ENCODE results near the gene TENM4. TPM values are rescaled to one million over a fixed set of nuclear protein-coding genes. Genes with fewer than 3 reads are reported as not detected.

The TENM4 gene
- polyA plus RNA-seq, 1 of the 3 experiments (the other 2 are of a cell fraction): 16.7 TPM

- 65% methylated on average over 3 of the region's 3 CpGs for WGBS (ENCODE audit: low lambda C conversion rate)
- Histone ChIP-seq H3K4me2 (no peak overlapping the region), H3K9ac (no peak overlapping the region), H3F3A (replicated peaks; ENCODE audit: insufficient read depth) (peaks cover 11% of the 10 kb centered on the region), H3K27me3 (ENCODE audit: insufficient read depth) (no peaks in the 10 kb centered on the region), H4K20me1 (ENCODE audit: insufficient read depth) (no peaks in the 10 kb centered on the region), H3K9me3 (no peaks in the 10 kb centered on the region), H3K9me2 (no peaks in the 10 kb centered on the region), H3K79me2 (ENCODE audit: insufficient read depth) (no peaks in the 10 kb centered on the region), H2AFZ (ENCODE audit: low read depth) (no peak overlapping the region), H3K27ac (ENCODE audit: low read depth in 2 of 2, low read length in 1 of 2) (no peak overlapping the region), H3K36me3 (replicated peaks in 1 of 2; ENCODE audit: control insufficient read depth in 1 of 2, insufficient read depth in 2 of 2, low read length in 1 of 2) (no peaks in the 10 kb centered on the region), H3K4me3 (ENCODE audit: low read depth in 2 of 2, low read length in 1 of 2) (no peak overlapping the region), H3K4me1 (ENCODE audit: control insufficient read depth in 1 of 2, insufficient read depth in 2 of 2, low read depth in 1 of 2, low read length in 1 of 2) (peaks cover 0 to 2% of the 10 kb centered on the region in 2 experiments; a peak in 1 of 4 replicates)
- ChIA-PET CTCF (interaction anchor here (0.5 to 1.5 kb wide), 2 partner anchors 190 to 523 kb away, joined by 3 to 5 read pairs; no protein-coding TSS in a partner anchor), POLR2A (no interaction called here)
- DNase-seq: no peak
- TF ChIP-seq RXRA (IDR thresholded peaks at IDR 0.05; ENCODE audit: borderline replicate concordance, low read depth): no peak
- TF ChIP-seq TCF12 (IDR thresholded peaks at IDR 0.05): no peak
- no peak for TF ChIP-seq YY1 (IDR thresholded peaks at IDR 0.05; ENCODE audit: low read depth)
- no peak for TF ChIP-seq PBX3 (IDR thresholded peaks at IDR 0.05)
- TF ChIP-seq MXI1 (IDR thresholded peaks at IDR 0.05; ENCODE audit: low read depth, low read length): no peak
- no peak for TF ChIP-seq RFX5 (IDR thresholded peaks at IDR 0.05; ENCODE audit: low read length)
- TF ChIP-seq GATA2 (CRISPR knock-in tag; IDR thresholded peaks at IDR 0.05): no peak
- TF ChIP-seq CTCF (IDR thresholded peaks at IDR 0.05): no peak
- no peak for TF ChIP-seq RAD21 (IDR thresholded peaks at IDR 0.05; ENCODE audit: low read length)
- TF ChIP-seq NFIC (IDR thresholded peaks at IDR 0.05; ENCODE audit: borderline replicate concordance): no peak
- no peak for TF ChIP-seq MEF2A (IDR thresholded peaks at IDR 0.05; ENCODE audit: borderline replicate concordance, low read depth)
- TF ChIP-seq EP300 (IDR thresholded peaks at IDR 0.05; ENCODE audit: borderline replicate concordance in 1 of 2, low read depth in 1 of 2, low read length in 1 of 2): no peak
- TF ChIP-seq TEAD4 (IDR thresholded peaks at IDR 0.05; ENCODE audit: borderline replicate concordance, insufficient read depth): no peak
- TF ChIP-seq USF1 (IDR thresholded peaks at IDR 0.05; ENCODE audit: borderline replicate concordance, low read depth): no peak
- TF ChIP-seq RCOR1 (IDR thresholded peaks at IDR 0.05; ENCODE audit: low read length): no peak
- TF ChIP-seq USF2 (IDR thresholded peaks at IDR 0.05; ENCODE audit: borderline replicate concordance, low read depth, low read length): no peak
Measured at GRCh38 chr11:79168530-79169110, 272.2 kb downstream of the TENM4 start.

Data from SK-N-SH (cell line).